HCT116 (cell line): Measurements from ENCODE around the gene CALD1. TPM values are rescaled to one million over a fixed set of nuclear protein-coding genes. Genes with fewer than 3 reads are reported as not detected.

ENCODE experiments used
- ATAC-seq: fragments of 200-7000 bp; cut with Tn5 transposase; 2 replicates; pipeline ENCODE4 v1.9.1; 2020; ENCODE audit warnings: mild to moderate bottlenecking, moderate library complexity
- BruUV-seq: library from RNA; stranded (reverse); fragments of 400-500 nt; replicated peaks from 2 replicates; lab custom pipeline; 2021; lab: Mats Ljungman, UMichigan
- CTCF ChIA-PET: fragments of 300-600 bp; sonication (Branson Sonifier 250); formaldehyde crosslinking; loops from one replicate; lab custom pipeline; 2021; ENCODE audit warnings: antibody characterized with exemption; lab: Charles Lee
- POLR2A ChIA-PET: fragments of 300-600, 350-600 bp; sonication (Branson Sonifier 250); formaldehyde crosslinking; loops from one replicate; lab custom pipeline; 2021; ENCODE audit warnings: antibody characterized with exemption; lab: Charles Lee
- RAD21 ChIA-PET, 2 experiments: fragments of 300-600 bp; sonication (Branson Sonifier 250); formaldehyde crosslinking; loops; one replicate each; lab custom pipeline; 2023; ENCODE audit warnings: low total read pairs in 2 of 2; ENCODE audit not compliant: uncharacterized antibody in 2 of 2, unreplicated experiment in 2 of 2, low non-redundant PET in 1 of 2; lab: Charles Lee
- DNase-seq: peaks from one replicate; pipeline ENCODE4 v3.0.0-alpha.2; 2010; ENCODE audit warnings: low read depth, low spot score
- H2AFZ ChIP-seq: fragments of 200-600 bp; shearing (Covaris generic), sonication (generic); 2 replicates; pipeline ENCODE4 v1.6.1; 2017; ENCODE audit warnings: low read depth, mixed run types, mixed read lengths, antibody characterized with exemption, low read length; ENCODE audit not compliant: poor library complexity, severe bottlenecking
- H3K27ac ChIP-seq: 2 replicates; pipeline ENCODE4 v1.5.1; 2012; ENCODE audit warnings: low read depth, low read length
- H3K27me3 ChIP-seq: fragments of 200-600 bp; sonication (generic); 2 replicates; pipeline ENCODE4 v1.6.1; 2016; ENCODE audit warnings: mixed run types, low read length, mixed read lengths; ENCODE audit not compliant: insufficient read depth
- H3K36me3 ChIP-seq, 2 experiments: fragments of 200-500 bp in 1 of 2; fragments of 200-600 bp in 1 of 2; sonication (Bioruptor generic) in 1 of 2; sonication (generic) in 1 of 2; 2 replicates each; pipeline versions ENCODE4 v1.5.1 to v1.6.1; 2014 to 2016; ENCODE audit warnings: low read length in 2 of 2, inconsistent platforms in 1 of 2, mixed read lengths in 1 of 2, mixed run types in 1 of 2; ENCODE audit not compliant: insufficient read depth in 2 of 2, control insufficient read depth in 1 of 2
- H3K4me1 ChIP-seq, 2 experiments: fragments of 200-600 bp in 1 of 2; sonication (generic) in 1 of 2; 2 replicates each; pipeline versions ENCODE4 v1.5.1 to v1.6.1; 2012 to 2017; ENCODE audit warnings: low read length in 2 of 2, inconsistent platforms in 1 of 2, mild to moderate bottlenecking in 1 of 2, mixed read lengths in 1 of 2, mixed run types in 1 of 2, moderate library complexity in 1 of 2; ENCODE audit not compliant: insufficient read depth in 2 of 2, control insufficient read depth in 1 of 2
- H3K4me2 ChIP-seq: fragments of 200-600 bp; sonication (generic); 2 replicates; pipeline ENCODE4 v1.6.1; 2017; ENCODE audit warnings: mixed run types, low read length, mixed read lengths
- H3K4me3 ChIP-seq, 2 experiments: fragments of 200-600 bp in 1 of 2; sonication (generic) in 1 of 2; replicated peaks in 1 of 2; 2 replicates each; pipeline ENCODE4 v1.5.1; 2011 to 2016; ENCODE audit warnings: low read length in 2 of 2, control low read depth in 1 of 2, low read depth in 1 of 2, mild to moderate bottlenecking in 1 of 2, mixed read lengths in 1 of 2, mixed run types in 1 of 2
- H3K79me2 ChIP-seq: fragments of 200-600 bp; sonication (generic); 2 replicates; pipeline ENCODE4 v1.6.1; 2017; ENCODE audit warnings: mild to moderate bottlenecking, mixed run types, low read length, moderate library complexity, mixed read lengths; ENCODE audit not compliant: insufficient read depth
- H3K9ac ChIP-seq: fragments of 200-600 bp; sonication (generic); 2 replicates; pipeline ENCODE4 v1.6.1; 2016; ENCODE audit warnings: low read length, mixed read lengths
- H3K9me2 ChIP-seq: fragments of 200-600 bp; sonication (generic), shearing (Covaris generic); 2 replicates; pipeline ENCODE4 v1.6.1; 2017; ENCODE audit warnings: mixed run types, mild to moderate bottlenecking, moderate library complexity; ENCODE audit not compliant: insufficient read depth
- H3K9me3 ChIP-seq, 2 experiments: fragments of 200-500 bp in 1 of 2; fragments of 200-600 bp in 1 of 2; sonication (Bioruptor generic) in 1 of 2; sonication (generic) in 1 of 2; 2 replicates each; pipeline ENCODE4 v1.6.1; 2014 to 2017; ENCODE audit warnings: low read length in 2 of 2, mixed read lengths in 2 of 2, inconsistent platforms in 1 of 2, low read depth in 1 of 2, mild to moderate bottlenecking in 1 of 2, mixed run types in 1 of 2, moderate library complexity in 1 of 2; ENCODE audit not compliant: control insufficient read depth in 1 of 2, insufficient read depth in 1 of 2
- H4K20me1 ChIP-seq: fragments of 200-600 bp; sonication (generic), shearing (Covaris generic); 2 replicates; pipeline ENCODE4 v1.6.1; 2017; ENCODE audit warnings: mixed run types, mild to moderate bottlenecking, moderate library complexity; ENCODE audit not compliant: insufficient read depth
- CBX3 ChIP-seq: IDR thresholded peaks from 2 replicates; pipeline ENCODE4 v1.6.1; 2012; ENCODE audit warnings: low read depth
- CEBPB ChIP-seq: IDR thresholded peaks from 2 replicates; pipeline ENCODE4 v1.6.1; 2012; ENCODE audit warnings: low read depth
- EGR1 ChIP-seq: IDR thresholded peaks from 2 replicates; pipeline ENCODE4 v1.6.1; 2012; ENCODE audit warnings: low read depth
- ELF1 ChIP-seq: IDR thresholded peaks from 2 replicates; pipeline ENCODE4 v1.6.1; 2012; ENCODE audit warnings: low read depth, borderline replicate concordance
- EZH2 ChIP-seq: fragments of 200-600 bp; sonication (generic); IDR thresholded peaks from 2 replicates; pipeline ENCODE4 v1.6.1; 2017; ENCODE audit warnings: antibody characterized with exemption, mixed run types
- EZH2phosphoT487 ChIP-seq: fragments of 200-600 bp; IDR thresholded peaks from 2 replicates; pipeline ENCODE4 v1.6.1; 2018; ENCODE audit warnings: antibody characterized with exemption, borderline replicate concordance
- FOSL1 ChIP-seq: IDR thresholded peaks from 2 replicates; pipeline ENCODE4 v1.6.1; 2012; ENCODE audit warnings: low read depth
- JUND ChIP-seq: IDR thresholded peaks from 2 replicates; pipeline ENCODE4 v1.6.1; 2012
- RAD21 ChIP-seq: IDR thresholded peaks from 2 replicates; pipeline ENCODE4 v1.6.1; 2012; ENCODE audit warnings: low read depth, mild to moderate bottlenecking
- SIN3A ChIP-seq: IDR thresholded peaks from 2 replicates; pipeline ENCODE4 v1.6.1; 2012; ENCODE audit warnings: low read depth
- SP1 ChIP-seq: IDR thresholded peaks from 2 replicates; pipeline ENCODE4 v1.6.1; 2012; ENCODE audit warnings: low read depth
- SRF ChIP-seq: IDR thresholded peaks from 2 replicates; pipeline ENCODE4 v1.6.1; 2012; ENCODE audit warnings: low read depth
- TCF7L2 ChIP-seq: IDR thresholded peaks from 2 replicates; pipeline ENCODE4 v1.7.0; 2011; ENCODE audit warnings: borderline replicate concordance, inconsistent platforms; ENCODE audit not compliant: insufficient read depth, insufficient read length; ENCODE audit errors: extremely low read depth
- YY1 ChIP-seq: IDR thresholded peaks from 2 replicates; pipeline ENCODE4 v1.6.1; 2011; ENCODE audit warnings: low read length, low read depth, moderate library complexity, mild to moderate bottlenecking; ENCODE audit not compliant: insufficient replicate concordance; ENCODE audit errors: extremely low read depth
- ZNF274 ChIP-seq: fragments of 200-500 bp; sonication (Bioruptor generic); IDR thresholded peaks from 2 replicates; pipeline ENCODE4 v1.6.1; 2014; ENCODE audit warnings: mild to moderate bottlenecking, low read depth, low read length, inconsistent platforms
- intact Hi-C: fragments of 100-400 bp; cut with micrococcal nuclease; formaldehyde crosslinking; loops from 2 replicates; pipeline ENCODE4 v1.10.0; 2022
- total RNA-seq: library from RNA; stranded (reverse); gene quantifications from one replicate; pipeline ENCODE4 v1.2.1, GENCODE V29; 2021; ENCODE audit not compliant: unreplicated experiment
- TF ChIP-seq, protein P1 (sequence below): IDR thresholded peaks from 2 replicates; pipeline ENCODE4 v1.6.1; 2012
- TF ChIP-seq, protein P2 (sequence below): IDR thresholded peaks from 2 replicates; pipeline ENCODE4 v1.6.1; 2012; ENCODE audit warnings: low read depth

Gene CALD1
- total RNA-seq, 1 experiment from 2014 or later = 66.8 TPM

DNA sequence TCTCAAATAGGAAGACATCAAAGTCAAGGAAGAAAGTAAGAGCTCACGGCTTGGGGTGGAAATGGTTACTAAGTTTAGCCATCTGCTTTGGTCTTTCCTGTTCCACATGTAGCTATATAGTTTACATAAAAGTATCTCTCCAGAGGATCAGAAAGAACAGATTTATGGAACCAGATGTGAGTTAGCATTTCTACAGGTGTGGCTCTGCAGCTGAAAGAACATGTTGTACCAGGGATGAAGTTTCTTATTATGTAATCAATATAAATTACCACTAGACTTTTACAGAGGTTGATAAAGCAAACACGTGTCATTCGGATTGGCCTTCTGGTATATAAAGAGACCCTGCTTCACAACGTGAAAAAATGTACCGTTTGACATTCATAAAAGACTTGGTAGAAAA is 19.9 kb downstream of the CALD1 start:
- ATAC-seq = no peak
- Histone ChIP-seq H4K20me1 (no peaks in the 10 kb centered on the region), H3K27ac (no peak overlapping the region), H3K9ac (no peak overlapping the region), H3K36me3 (no peaks in the 10 kb centered on the region), H3K4me3 (no peak overlapping the region), H2AFZ (no peak overlapping the region)
- DNase-seq = no peak
- POLR2A ChIA-PET = no interaction called here
- TF ChIP-seq, protein P1, sequence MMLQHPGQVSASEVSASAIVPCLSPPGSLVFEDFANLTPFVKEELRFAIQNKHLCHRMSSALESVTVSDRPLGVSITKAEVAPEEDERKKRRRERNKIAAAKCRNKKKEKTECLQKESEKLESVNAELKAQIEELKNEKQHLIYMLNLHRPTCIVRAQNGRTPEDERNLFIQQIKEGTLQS = no peak
- TF ChIP-seq YY1 = no peak
- TF ChIP-seq SRF = no peak
- no peak for TF ChIP-seq FOSL1
- TF ChIP-seq ZNF274 = no peak
- TF ChIP-seq JUND = no peak
- TF ChIP-seq EZH2 = no peak
- TF ChIP-seq, protein P2, sequence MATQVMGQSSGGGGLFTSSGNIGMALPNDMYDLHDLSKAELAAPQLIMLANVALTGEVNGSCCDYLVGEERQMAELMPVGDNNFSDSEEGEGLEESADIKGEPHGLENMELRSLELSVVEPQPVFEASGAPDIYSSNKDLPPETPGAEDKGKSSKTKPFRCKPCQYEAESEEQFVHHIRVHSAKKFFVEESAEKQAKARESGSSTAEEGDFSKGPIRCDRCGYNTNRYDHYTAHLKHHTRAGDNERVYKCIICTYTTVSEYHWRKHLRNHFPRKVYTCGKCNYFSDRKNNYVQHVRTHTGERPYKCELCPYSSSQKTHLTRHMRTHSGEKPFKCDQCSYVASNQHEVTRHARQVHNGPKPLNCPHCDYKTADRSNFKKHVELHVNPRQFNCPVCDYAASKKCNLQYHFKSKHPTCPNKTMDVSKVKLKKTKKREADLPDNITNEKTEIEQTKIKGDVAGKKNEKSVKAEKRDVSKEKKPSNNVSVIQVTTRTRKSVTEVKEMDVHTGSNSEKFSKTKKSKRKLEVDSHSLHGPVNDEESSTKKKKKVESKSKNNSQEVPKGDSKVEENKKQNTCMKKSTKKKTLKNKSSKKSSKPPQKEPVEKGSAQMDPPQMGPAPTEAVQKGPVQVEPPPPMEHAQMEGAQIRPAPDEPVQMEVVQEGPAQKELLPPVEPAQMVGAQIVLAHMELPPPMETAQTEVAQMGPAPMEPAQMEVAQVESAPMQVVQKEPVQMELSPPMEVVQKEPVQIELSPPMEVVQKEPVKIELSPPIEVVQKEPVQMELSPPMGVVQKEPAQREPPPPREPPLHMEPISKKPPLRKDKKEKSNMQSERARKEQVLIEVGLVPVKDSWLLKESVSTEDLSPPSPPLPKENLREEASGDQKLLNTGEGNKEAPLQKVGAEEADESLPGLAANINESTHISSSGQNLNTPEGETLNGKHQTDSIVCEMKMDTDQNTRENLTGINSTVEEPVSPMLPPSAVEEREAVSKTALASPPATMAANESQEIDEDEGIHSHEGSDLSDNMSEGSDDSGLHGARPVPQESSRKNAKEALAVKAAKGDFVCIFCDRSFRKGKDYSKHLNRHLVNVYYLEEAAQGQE = no peak
- TF ChIP-seq SP1 = no peak
- no peak for TF ChIP-seq EGR1
- TF ChIP-seq RAD21 = no peak
- no peak for TF ChIP-seq EZH2phosphoT487
- TF ChIP-seq CEBPB = no peak
- no peak for TF ChIP-seq ELF1
- no peak for TF ChIP-seq SIN3A
- TF ChIP-seq TCF7L2 = no peak
- TF ChIP-seq CBX3 = no peak
- TF ChIP-seq, all 23 proteins: peak for 0
- ChIA-PET RAD21 (no interaction called here), CTCF (no interaction called here)
- no peaks in the 10 kb centered on the region for H3K4me1 ChIP-seq
- no peaks in the 10 kb centered on the region for H3K9me2 ChIP-seq
- H3K4me2 ChIP-seq = no peak overlapping the region
- intact Hi-C loops = no loop called here
- no peaks in the 10 kb centered on the region for H3K9me3 ChIP-seq
- BruUV-seq = no TSS peak
- H3K79me2 ChIP-seq = no peaks in the 10 kb centered on the region
- no peaks in the 10 kb centered on the region for H3K27me3 ChIP-seq
